ENCODE data around the gene PDS5B.
A peak's percentile ranks its signal among the peaks of the same experiment; 100 is the strongest.
"Not testable (repeated sequence)": the region's sequence is repeated elsewhere in the genome, so short reads cannot be mapped to it uniquely, and the experiment has no call there.

The PDS5B gene

GRCh38 chr13:32553720-32554119 is 32.5 kb upstream of the PDS5B start:
- no peak overlapping the region for H3K27ac ChIP-seq
- H3K9ac ChIP-seq, result no peak overlapping the region
- H3K4me3 ChIP-seq, result no peak overlapping the region
- H3K4me1 ChIP-seq, result no peaks in the 10 kb centered on the region
- no peaks in the 10 kb centered on the region for H3K27me3 ChIP-seq
- TF ChIP-seq Cebpa-rat (IDR thresholded peaks at IDR 0.05), result no peak
- H4K20me1 ChIP-seq, result no peaks in the 10 kb centered on the region
- no peak overlapping the region for H3K4me2 ChIP-seq
- no peaks in the 10 kb centered on the region for H3K9me3 ChIP-seq
- H3K36me3 ChIP-seq, result no peaks in the 10 kb centered on the region

DNA sequence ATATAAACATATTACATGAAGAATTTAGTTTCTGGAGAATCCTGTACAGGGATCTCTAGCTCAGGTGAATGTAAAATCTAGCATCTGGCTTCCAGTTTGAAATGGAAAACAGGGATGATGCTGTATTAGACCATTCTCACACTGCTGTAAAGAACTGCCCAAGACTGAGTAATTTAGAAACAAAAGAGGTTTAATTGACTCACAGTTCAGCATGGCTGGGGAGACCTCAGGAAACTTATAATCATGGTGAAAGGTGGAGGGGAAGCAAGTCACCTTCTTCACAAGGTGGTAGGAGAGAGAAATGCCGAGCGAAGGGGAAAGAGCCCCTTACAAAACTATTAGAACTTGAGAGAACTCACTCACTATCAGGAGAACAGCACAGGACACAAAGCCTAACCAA is 30.6 kb upstream of the PDS5B start:
- no peak overlapping the region for H3K27ac ChIP-seq
- no peak overlapping the region for H3K4me3 ChIP-seq
- no peaks in the 10 kb centered on the region for H3K27me3 ChIP-seq
- TF ChIP-seq Cebpa-rat (IDR thresholded peaks at IDR 0.05), result no peak
- H3K4me2 ChIP-seq, result no peak overlapping the region
- H3K4me1 ChIP-seq, result no peaks in the 10 kb centered on the region
- peaks cover 5% of the 10 kb centered on the region for H3K9me3 ChIP-seq
- H4K20me1 ChIP-seq, result no peaks in the 10 kb centered on the region
- H3K36me3 ChIP-seq, result no peaks in the 10 kb centered on the region
- H3K9ac ChIP-seq, result no peak overlapping the region

- H3K4me3 ChIP-seq, H3K36me3 ChIP-seq, H3K27me3 ChIP-seq, H3K4me2 ChIP-seq, H3K27ac ChIP-seq, H4K20me1 ChIP-seq, H3K4me1 ChIP-seq, H3K9ac ChIP-seq: not testable (repeated sequence)
- H3K9me3 ChIP-seq, result peaks cover 25% of the 10 kb centered on the region
Measured at GRCh38 chr13:32560842-32561241, 25.4 kb upstream of the PDS5B start.

DNA sequence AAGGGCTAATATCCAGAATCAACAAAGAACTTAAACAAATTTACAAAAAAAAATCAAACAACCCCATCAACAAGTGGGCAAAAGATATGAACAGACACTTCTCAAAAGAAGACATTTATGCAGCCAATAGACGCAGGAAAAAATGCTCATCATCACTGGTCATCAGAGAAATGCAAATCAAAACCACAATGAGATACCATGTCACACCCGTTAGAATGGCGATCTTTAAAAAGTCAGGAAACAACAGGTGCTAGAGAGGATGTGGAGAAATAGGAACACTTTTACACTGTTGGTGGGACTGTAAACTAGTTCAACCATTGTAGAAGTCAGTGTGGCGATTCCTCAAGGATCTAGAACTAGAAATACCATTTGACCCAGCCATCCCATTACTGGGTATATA is 10.6 kb upstream of the PDS5B start:
- H3K27me3 ChIP-seq, H3K9ac ChIP-seq, H3K4me3 ChIP-seq, H3K4me2 ChIP-seq, H3K4me1 ChIP-seq, H4K20me1 ChIP-seq, H3K36me3 ChIP-seq, H3K27ac ChIP-seq: not testable (repeated sequence)
- peaks cover 24% of the 10 kb centered on the region for H3K9me3 ChIP-seq

- no peak overlapping the region for H3K27ac ChIP-seq
- no peak overlapping the region for H3K4me3 ChIP-seq
- H3K9me3 ChIP-seq, result peaks cover 24% of the 10 kb centered on the region
- TF ChIP-seq Cebpa-rat (IDR thresholded peaks at IDR 0.05), result no peak
- no peak overlapping the region for H3K9ac ChIP-seq
- H4K20me1 ChIP-seq, result no peaks in the 10 kb centered on the region
- no peaks in the 10 kb centered on the region for H3K27me3 ChIP-seq
- no peak overlapping the region for H3K4me2 ChIP-seq
- H3K4me1 ChIP-seq, result no peaks in the 10 kb centered on the region
- H3K36me3 ChIP-seq, result no peaks in the 10 kb centered on the region
Measured at GRCh38 chr13:32577032-32577431, 9.2 kb upstream of the PDS5B start.

DNA sequence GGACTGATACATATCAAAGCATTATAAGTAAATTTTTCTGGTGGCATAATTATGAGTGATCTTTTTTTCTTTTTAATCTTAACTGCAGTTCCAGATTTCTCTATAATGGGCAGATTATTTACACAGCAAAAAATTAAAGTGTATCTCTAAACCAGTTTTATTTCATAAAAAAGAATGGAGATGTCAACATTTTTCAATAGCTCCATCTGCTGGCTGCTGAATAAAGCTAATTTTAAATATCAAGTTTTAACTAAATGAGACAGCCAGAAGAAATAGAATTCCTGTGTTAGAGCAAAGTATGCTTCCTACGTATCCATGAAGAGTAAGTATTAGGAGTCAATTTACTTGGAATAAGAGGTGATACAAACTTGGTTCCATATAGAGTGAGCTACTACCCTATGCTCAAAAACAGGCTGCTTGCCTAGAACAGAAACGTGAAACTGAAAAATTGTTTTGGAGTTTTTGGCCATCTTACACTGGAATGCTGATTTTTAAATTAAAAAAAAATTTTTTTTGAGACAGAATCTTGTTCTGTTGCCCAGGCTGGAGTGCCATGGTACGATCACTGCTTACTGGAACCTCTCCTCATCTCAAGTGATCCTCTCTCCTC is 5.0 kb upstream of the PDS5B start:
- H3K4me2 ChIP-seq, result no peak overlapping the region
- peaks cover 8% of the 10 kb centered on the region for H3K4me1 ChIP-seq
- H3K9ac ChIP-seq, result no peak overlapping the region
- H3K27ac ChIP-seq, result no peak overlapping the region
- no peak for TF ChIP-seq Cebpa-rat (IDR thresholded peaks at IDR 0.05)
- no peaks in the 10 kb centered on the region for H4K20me1 ChIP-seq
- H3K9me3 ChIP-seq, result peaks cover 24% of the 10 kb centered on the region
- H3K4me3 ChIP-seq, result no peak overlapping the region
- H3K27me3 ChIP-seq, result no peaks in the 10 kb centered on the region
- H3K36me3 ChIP-seq, result no peaks in the 10 kb centered on the region

DNA sequence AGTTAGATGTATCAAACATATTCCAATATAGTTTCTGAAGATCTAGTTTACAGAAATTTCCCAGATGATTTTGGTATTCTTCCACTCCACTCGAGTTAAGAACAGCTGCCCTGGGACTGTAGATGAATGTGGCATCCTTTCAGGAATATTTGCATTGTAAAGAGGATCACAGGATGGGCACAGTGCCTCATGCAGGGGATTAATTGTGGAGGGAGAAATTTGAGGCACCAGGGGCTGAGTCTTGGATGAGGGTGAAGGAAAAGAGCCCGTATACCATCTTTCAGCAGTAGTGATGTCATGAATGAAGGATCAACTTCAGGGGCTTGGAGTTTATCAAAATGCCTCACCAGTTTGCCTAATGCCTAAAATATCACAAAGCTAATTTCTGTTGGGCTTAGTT is 4.0 kb upstream of the PDS5B start:
- H3K9me3 ChIP-seq, result peaks cover 16% of the 10 kb centered on the region
- no peak overlapping the region for H3K9ac ChIP-seq
- peaks cover 3% of the 10 kb centered on the region for H4K20me1 ChIP-seq
- no peak for TF ChIP-seq Cebpa-rat (IDR thresholded peaks at IDR 0.05)
- H3K4me3 ChIP-seq, result no peak overlapping the region
- H3K4me2 ChIP-seq, result no peak overlapping the region
- H3K27me3 ChIP-seq, result no peaks in the 10 kb centered on the region
- H3K36me3 ChIP-seq, result no peaks in the 10 kb centered on the region
- H3K27ac ChIP-seq, result no peak overlapping the region
- H3K4me1 ChIP-seq, result peaks cover 8% of the 10 kb centered on the region

DNA sequence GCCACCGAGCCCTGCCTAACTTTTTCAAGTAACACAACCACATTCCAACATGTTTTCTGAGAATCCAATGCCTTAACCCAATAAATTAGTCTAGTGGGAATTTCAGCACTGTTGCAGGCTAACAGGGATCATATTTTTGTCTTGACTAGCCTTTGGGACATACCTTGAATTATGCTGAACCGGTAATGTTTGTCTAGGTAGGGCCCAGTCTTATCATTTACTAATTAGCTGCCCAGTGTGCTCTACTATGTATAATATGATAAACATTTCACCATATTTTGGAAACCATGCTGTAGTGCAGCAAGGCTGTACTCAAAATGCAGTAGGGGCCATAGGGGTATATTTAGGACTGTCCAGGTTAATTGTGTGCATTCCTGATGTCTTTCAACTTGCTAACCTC is 3.3 kb upstream of the PDS5B start:
- no peaks in the 10 kb centered on the region for H3K36me3 ChIP-seq

DNA sequence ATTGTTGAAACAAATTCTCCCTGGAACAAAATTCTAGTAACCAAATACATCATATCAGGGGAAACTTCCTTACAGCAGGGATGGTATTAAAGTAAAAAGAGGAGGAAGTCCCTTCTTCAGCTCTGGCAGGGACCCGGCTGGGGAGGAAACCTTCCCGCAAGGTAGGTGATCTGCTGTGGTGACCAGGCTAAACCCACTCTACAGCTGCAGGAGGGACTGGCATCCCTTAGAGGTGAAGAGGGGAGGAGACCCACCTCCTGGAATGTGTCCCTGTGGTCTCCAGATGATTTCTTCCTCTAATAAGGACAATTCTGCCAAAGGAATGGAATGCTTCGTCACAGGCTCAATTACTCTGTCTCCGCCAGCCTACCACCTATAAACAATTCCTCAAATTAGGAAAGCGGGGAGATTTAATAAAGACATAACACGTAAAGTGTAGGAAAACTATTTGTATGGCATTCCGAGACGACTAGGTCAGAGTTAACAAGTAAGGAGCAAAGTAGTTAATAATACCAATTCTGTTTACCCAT is 637 bp upstream of the PDS5B start:
- Histone ChIP-seq H4K20me1 (peaks cover 36% of the 10 kb centered on the region), H3K9me3 (no peaks in the 10 kb centered on the region), H3K4me3 (peak overlapping the region; percentile 84), H3K27me3 (no peaks in the 10 kb centered on the region), H3K27ac (peak overlapping the region; percentile 15; the same call in 1 of the 2 replicates), H3K36me3 (no peaks in the 10 kb centered on the region), H3K4me2 (peak overlapping the region; percentile 83), H3K4me1 (peaks cover 31% of the 10 kb centered on the region), H3K9ac (peak overlapping the region; percentile 34)
- no peak for TF ChIP-seq Cebpa-rat (IDR thresholded peaks at IDR 0.05)

More for the DNA sequence above, 3.3 kb upstream of the PDS5B start:
- peaks cover 9% of the 10 kb centered on the region for H3K9me3 ChIP-seq
- no peaks in the 10 kb centered on the region for H3K27me3 ChIP-seq
- H3K4me2 ChIP-seq, result no peak overlapping the region
- H3K4me1 ChIP-seq, result peaks cover 8% of the 10 kb centered on the region
- no peak for TF ChIP-seq Cebpa-rat (IDR thresholded peaks at IDR 0.05)
- peaks cover 10% of the 10 kb centered on the region for H4K20me1 ChIP-seq
- no peak overlapping the region for H3K4me3 ChIP-seq
- H3K9ac ChIP-seq, result no peak overlapping the region
- H3K27ac ChIP-seq, result no peak overlapping the region

DNA sequence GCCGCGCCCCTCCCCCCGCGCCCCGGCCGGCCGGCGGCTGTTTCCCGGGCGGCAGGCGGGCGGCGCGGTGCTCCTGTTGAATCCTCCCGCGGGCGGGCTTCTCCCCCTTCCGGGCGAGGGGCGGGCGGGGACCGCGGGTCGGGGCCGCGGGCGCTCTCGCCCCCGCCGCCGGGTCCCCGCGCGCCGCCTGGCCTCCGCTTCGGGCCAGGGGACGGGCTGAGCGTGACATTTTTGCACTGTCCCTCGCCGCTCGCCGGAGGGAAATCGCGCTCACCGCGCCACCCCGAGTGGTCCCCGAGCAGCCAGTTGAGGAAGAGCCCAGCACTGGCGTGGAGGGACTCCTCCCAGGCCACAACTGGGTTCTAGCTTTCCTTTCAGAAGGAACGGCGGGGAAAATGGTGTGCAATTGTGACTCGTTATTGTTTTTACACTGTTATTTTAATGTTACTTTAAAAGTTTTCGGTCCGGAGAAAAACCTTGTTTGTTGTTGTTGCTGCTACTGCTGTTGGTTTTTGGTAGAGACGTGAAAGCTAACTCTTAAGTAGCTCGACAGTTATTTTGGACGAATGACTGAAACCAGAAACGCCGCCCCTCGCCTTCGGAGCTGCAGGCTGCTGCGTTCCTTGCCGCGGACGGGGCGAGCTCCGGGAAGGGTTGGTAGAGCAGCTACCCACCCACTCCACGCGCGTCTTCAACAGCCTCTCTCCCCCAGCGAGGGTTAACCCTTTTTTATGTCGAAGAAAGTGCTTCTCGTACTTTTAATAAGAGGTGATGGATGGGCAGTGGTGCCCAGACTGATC is 959 bp downstream of the PDS5B start:
- Histone ChIP-seq H3K27ac (peak overlapping the region; percentile 91), H4K20me1 (peaks cover 52% of the 10 kb centered on the region), H3K9me3 (peaks cover 8% of the 10 kb centered on the region; the same call in 1 of the 2 replicates), H3K4me1 (peaks cover 33% of the 10 kb centered on the region), H3K9ac (peak overlapping the region; percentile 93), H3K27me3 (no peaks in the 10 kb centered on the region), H3K36me3 (peaks cover 8% of the 10 kb centered on the region), H3K4me3 (peak overlapping the region; percentile 84), H3K4me2 (peak overlapping the region; percentile 93)
- no peak for TF ChIP-seq Cebpa-rat (IDR thresholded peaks at IDR 0.05)

Data from BLaER1 (cell line).